GM21381 (cell line): ENCODE data around the gene RILPL1.
"Not testable (repeated sequence)": the region's sequence is repeated elsewhere in the genome, so short reads cannot be mapped to it uniquely, and the experiment has no call there.

Experiments
- ATAC-seq: cut with Tn5 transposase; IDR thresholded peaks from one replicate; pipeline ENCODE4 v1.9.1; 2021; ENCODE audit warnings: mild to moderate bottlenecking, moderate library complexity; ENCODE audit not compliant: unreplicated experiment

The RILPL1 gene

DNA sequence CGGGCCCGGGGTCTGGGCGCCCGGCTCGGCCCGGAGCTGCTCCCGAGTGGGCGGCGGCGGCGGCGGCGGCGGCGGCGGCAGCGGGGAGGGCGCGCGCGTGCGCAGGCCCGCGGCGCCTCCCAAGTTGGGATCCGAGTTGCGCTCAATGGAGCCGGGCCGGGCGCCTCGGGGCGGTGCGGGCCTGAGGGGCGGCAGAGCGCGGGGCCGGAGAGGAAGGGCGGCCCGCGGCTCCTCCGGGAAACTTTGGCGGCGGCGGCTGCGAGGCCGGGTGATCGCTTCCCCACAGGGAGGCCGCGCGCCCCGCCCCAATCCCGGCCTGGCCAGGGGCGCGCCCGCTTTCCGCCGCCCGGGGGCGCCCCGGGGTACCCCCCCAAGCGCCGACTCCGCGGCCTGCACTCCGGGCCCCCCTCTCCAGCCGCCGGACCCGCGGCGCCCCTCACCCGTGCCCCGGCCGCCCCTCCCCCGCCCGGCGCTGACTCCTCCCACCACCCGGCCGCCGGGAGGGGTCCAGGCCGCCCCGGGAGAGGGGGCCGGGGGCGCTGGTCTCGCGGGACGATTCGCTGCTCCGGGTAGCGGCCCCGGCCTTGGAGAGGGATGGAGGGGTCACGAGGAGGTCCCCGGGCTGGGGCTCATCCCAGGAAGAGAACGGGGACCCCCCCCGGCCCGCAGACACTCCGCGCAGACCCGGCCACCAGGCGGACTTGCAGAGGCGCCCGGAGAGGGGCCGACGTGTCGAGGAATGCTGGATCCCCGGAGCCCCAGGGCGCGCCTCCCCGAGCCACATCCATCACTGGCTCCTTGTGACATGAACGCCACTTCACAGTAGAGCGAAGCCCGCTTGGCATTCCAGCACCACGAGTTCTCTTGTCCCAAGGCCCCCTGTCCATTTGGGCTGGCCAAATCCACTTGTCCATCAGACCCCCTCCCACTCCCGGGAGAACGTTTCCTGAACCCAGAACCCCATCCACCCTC lies at the start of gene RILPL1:
TSS of gene RILPL1 (minus strand) at position 48 of the 972 bp plus-strand sequence. CDS start 237 bp downstream, outside the sequence.
- ATAC-seq: peak; percentile 50

DNA sequence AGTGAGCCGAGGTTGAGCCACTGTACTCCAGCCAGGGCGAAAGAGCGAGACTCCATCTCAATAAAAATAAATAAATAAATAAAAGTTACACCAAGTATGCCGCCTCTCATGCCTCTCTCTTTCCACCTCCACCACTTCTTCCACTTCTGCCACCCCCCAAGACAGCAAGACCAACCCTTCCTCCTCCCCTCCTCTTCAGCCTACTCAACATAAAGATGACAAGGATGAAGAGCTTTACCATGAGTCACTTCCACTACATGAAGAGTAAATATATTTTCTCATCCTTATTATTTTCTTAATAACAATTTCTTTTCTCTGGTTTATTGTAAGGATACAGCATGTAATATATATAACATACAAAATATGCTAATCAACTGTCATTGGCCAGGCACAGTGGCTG lies 47.3 kb upstream of the RILPL1 start:
- no peak for ATAC-seq

DNA sequence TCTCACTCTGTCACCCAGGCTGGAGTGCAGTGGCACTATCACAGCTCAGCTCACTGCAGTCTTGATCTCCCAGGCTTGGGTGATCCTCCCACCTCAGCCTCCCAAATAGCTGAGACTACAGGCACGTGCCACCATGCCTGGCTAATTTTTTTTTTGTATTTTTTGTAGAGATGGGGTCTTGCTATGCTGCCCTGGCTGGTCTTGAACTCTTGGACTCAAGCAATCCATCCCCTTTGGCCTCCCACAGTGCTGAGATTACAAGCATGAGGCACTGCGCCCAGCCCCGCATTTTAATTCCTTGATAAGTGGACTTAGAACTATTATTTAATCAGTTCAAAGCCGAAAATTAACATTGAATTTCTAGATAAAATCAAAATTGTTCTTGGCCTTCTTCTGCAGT lies 45.3 kb upstream of the RILPL1 start:
- not testable (repeated sequence) for ATAC-seq

DNA sequence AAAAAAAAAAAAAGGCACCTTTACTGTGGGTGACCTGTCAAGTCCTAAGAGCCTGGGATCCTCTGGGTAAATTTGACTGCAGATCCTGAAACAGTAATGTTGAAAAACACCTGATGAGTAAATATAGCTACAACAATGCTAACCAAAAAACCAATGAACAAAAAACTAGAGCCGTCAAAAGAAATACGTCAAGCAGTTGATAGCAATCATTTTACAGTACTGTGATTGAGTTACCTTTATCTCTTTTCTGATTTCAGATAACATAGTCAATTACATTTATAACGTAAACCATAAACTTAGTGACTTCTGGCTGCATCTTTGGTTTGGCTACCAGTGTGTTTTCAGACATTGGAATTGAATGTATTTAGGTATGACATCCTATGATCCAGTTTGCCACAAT lies 44.7 kb upstream of the RILPL1 start:
- no peak for ATAC-seq

DNA sequence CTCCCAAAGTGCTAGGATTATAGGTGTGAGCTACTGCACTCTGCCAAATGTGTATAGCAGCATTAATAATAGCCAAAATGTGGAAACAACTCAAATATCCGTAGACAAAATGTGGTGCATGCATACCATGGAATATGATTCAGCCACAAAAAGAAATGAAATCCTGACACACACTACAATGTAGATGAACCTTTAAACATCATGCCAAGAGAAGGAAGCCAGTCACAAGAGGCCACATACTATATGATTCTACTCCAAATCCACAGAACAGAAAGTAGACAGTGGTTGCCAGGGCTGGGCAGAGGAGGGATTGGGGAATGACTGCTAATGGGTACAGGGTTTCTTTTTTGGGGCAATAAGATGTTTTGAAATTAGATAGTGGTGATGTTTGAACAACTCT lies 43.1 kb upstream of the RILPL1 start:
- no peak for ATAC-seq

DNA sequence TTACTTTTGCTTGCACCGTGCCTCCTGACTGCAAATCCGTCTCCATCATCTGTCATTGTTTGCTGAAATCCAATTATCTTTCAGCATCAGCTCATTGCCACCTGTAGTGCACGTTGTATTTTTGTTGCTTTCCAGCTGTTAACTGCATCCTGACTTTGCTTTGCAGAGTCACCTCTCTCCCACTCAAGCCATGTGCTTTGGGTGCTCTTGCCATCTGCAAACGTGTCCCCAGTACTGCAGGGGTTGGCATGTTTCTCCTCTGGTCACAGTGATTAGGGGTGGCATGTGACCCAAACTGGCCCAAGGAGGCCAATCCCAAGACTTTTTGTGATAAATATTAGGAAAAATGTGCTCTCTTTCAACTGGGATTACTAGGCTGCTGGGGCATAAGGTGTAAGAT lies 40.4 kb upstream of the RILPL1 start:
- ATAC-seq: no peak

DNA sequence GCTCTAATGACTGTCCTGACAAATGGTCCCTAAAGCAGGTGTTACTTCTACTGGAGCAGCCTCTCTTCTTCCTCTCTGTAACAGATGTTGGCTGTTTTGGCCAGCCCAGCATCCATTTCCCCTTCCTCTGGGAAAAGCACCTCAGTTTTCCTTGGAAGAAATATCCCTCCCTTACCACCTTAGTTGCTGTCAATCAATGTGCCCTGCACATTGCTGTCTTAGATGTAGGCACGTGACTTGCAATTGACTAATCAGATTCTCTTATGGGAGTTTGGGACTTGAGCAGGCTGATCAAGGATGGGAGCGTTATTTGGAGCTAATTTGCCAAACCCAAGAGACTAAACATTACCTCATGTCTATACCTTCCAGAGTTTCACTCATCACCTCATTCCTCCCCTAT lies 38.9 kb upstream of the RILPL1 start:
- no peak for ATAC-seq

- ATAC-seq: no peak
These were observed 37.9 kb upstream of the RILPL1 start for GRCh38 chr12:123571343-123571813.

DNA sequence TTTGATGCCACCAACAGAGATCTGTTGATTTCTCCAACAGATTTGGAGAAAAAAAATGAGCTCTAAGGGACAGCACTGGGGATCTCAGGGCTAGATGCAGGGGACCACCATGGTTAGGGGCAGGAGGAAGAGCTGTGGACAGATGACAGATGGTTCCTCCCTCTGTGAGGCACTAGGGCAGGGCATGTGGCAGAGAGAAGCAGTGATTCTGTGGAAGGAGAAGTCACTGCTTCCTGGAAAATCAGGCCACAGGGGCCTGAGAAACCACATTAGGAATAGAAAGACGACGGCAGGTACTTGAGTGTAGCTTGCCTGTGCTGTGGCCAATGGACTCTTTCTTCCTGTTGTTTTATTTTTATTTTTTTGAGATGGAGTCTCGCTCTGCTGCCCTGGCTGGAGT lies 25.9 kb upstream of the RILPL1 start:
- ATAC-seq: no peak

GRCh38 chr12:123558487-123558886 lies 25.0 kb upstream of the RILPL1 start:
- ATAC-seq: not testable (repeated sequence)

DNA sequence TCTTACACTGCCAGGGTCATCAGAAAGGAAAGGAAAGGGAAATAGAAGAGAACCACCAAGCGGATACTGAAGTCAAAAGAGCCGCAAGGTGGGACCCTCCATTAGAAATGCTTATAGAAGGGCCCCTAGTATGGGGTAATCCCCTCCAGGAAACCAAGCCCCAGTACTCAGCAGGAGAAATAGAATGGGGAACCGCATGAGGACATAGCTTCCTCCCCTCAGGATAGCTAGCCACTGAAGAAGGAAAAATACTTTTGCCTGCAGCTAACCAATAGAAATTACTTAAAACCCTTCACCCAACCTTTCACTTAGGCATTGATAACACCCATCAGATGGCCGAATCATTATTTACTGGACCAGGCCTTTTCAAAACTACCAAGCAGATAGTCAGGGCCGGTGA lies 21.3 kb upstream of the RILPL1 start:
- ATAC-seq: not testable (repeated sequence)

DNA sequence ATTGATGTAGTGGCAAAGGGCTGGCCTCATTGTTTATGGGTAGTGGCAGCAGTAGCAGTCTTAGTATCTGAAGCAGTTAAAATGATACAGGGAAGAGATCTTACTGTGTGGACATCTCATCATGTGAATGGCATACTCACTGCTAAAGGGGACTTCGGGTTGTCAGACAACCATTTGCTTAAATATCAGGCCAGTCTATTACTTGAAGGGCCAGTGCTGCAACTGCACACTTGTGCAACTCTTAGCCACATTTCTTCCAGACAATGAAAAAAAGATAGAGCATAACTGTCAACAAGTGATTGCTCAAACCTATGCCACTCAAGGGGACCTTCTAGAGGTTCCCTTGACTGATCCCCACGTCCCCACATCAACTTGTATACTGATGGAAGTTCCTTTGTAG lies 20.6 kb upstream of the RILPL1 start:
- ATAC-seq: not testable (repeated sequence)

- no peak for ATAC-seq
These were observed 17.2 kb upstream of the RILPL1 start for GRCh38 chr12:123550700-123551099.

- no peak for ATAC-seq
These were observed 14.6 kb upstream of the RILPL1 start for GRCh38 chr12:123548107-123548506.

GRCh38 chr12:123546281-123546680 lies 12.8 kb upstream of the RILPL1 start:
- no peak for ATAC-seq

DNA sequence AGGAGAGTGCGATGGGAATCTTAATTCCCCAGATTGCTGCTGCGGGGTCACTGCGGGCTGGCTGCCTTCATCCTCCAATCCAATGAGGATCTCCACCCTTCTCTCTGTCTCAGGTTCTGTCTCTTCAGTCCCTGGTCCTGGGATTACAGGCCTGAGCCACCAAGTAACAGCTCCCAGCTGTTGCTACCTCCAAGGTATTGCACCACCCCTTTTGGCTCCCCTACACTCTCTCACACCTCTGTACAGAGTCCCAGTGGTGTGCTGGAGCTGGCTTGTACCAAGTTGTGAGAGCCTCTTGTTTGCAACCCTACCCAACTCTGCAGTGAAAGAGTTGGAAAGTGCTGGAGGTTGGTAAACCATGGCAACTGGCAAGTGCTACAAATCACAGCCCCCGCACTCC lies 10.0 kb upstream of the RILPL1 start:
- no peak for ATAC-seq

GRCh38 chr12:123540899-123541662 lies 7.6 kb upstream of the RILPL1 start:
- no peak for ATAC-seq

- not testable (repeated sequence) for ATAC-seq
These were observed 2.4 kb upstream of the RILPL1 start for GRCh38 chr12:123535952-123536351.

DNA sequence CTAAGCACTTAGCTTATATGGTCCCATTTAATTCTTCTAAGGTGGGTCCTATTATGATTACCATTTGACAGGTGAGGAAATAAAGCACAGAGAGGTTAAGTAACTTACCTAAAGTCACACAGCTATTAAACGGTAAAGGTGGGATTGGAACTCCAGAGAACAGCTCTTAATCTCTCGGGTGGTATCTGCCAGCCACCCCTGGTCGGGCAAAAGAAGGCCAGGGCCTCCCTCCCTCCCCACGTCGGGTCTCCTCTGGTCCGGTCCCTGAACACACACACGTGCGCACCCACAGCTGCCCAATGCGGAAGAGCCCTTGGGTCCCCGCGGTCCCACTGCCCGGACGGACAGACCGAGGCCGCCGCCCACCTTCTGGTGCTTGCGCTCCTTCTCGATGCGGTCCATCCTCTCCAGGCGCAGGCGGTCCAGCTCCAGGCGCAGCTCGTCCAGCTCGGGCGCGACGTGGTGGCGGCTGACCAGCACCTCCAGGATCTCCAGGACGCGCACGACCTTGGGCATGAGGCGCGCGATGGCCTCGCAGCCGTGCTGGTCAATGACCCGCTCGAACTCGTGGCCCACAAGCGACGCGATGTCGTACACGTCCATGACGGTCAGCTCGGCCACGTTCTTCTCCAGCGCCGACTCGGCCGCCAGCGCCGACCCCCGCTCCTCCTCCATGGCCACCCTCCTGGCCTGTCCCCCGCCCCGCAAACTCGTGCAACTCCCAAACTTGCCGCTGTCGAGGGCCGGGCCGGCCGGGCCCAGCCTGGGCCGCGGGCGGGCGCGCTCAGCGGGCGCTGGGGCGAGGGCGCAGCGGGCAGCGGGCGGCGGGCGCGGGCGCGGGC lies 490 bp downstream of the RILPL1 start:
- no peak for ATAC-seq

DNA sequence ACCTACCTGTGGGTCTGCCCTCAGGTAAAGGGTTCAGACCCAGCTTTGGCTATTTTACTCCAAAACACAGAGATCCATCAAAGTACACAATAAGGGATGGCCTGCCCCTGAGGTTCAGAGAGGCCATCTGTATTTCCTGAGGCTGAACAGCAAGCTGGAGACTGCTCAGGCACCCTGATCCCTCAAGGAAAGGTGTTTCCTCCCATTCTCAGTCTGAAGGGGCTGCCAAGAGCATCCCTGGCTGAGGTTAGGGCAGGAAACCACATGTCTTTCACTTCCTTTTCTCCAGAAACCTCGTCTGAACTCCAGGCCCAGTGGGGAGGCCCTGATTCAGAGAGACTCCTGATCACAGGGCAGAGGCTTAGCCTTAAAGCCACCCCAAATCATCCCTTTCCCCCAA lies 1.5 kb downstream of the RILPL1 start:
- no peak for ATAC-seq

- ATAC-seq: no peak
These were observed 2.4 kb downstream of the RILPL1 start for GRCh38 chr12:123531091-123531490.
